GM12878 (cell line): ENCODE data around the gene MYO7A.

Experiments used
- EZH2 ChIP-seq: IDR thresholded peaks from 2 replicates; pipeline ENCODE4 v1.6.1; 2012; ENCODE audit warnings: low read depth, mild to moderate bottlenecking, control low read depth, inconsistent platforms, low read length, borderline replicate concordance; ENCODE audit not compliant: control insufficient read depth
- MYC ChIP-seq: IDR thresholded peaks from 2 replicates; pipeline ENCODE4 v1.6.1; 2011; ENCODE audit warnings: mild to moderate bottlenecking, low read length, moderate library complexity, inconsistent platforms; ENCODE audit not compliant: insufficient read depth, insufficient replicate concordance, insufficient read length, severe bottlenecking
- RCOR1 ChIP-seq: conservative IDR thresholded peaks from 2 replicates; pipeline ENCODE4 v1.6.1; 2012; ENCODE audit warnings: low read depth, low read length, improper control_type of control experiment
- TF ChIP-seq, protein P1 (sequence below), 3 experiments: IDR thresholded peaks in 2 of 3; conservative IDR thresholded peaks in 1 of 3; 2 replicates each; pipeline ENCODE4 v1.5.1; 2011; ENCODE audit warnings: low read depth in 3 of 3, low read length in 3 of 3, mild to moderate bottlenecking in 3 of 3, control low read depth in 2 of 3, moderate library complexity in 2 of 3, inconsistent platforms in 1 of 3, mixed read lengths in 1 of 3; ENCODE audit not compliant: control insufficient read depth in 2 of 3, insufficient read depth in 1 of 3; ENCODE audit errors: extremely low read depth in 1 of 3

DNA sequence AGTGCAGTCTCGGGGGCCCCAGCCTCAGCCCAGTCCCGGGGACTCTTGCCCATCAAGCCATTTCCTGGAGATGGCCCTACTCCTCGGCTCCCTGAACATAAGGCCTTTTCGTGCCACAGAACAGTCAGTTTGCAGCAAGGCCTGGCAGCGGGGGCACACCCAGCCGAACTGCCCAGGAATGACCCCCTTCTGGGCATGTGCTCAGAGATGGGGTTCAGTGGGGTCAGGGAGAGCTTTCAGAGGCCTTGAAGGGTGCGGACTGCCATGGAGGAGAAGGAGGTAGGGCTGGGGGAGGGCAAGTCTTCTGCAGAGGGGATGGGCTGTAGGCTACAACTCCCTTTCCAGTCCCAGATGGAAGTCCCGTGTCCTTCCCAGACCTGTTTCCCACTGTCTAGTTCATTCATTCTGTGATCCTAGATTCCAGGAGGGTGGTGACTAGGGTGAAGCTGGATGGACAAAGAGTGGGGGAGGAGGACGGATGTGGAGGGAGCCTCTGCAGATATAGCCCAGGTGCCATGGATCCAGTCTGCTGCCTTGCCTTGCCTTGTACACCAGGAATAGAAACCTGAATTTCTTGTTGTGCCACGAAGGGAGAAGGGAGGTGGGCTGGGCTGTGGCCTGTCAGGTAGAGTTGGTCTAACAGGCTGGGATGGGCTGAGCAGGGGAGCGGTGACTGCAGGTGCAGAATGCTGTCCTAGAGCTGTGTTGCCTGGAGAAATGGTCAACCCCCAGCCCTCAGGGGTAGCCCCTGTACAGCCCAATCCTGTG lies 39.6 kb upstream of the MYO7A start:
- no peak for TF ChIP-seq MYC
- no peak for TF ChIP-seq RCOR1
- TF ChIP-seq, protein P1, sequence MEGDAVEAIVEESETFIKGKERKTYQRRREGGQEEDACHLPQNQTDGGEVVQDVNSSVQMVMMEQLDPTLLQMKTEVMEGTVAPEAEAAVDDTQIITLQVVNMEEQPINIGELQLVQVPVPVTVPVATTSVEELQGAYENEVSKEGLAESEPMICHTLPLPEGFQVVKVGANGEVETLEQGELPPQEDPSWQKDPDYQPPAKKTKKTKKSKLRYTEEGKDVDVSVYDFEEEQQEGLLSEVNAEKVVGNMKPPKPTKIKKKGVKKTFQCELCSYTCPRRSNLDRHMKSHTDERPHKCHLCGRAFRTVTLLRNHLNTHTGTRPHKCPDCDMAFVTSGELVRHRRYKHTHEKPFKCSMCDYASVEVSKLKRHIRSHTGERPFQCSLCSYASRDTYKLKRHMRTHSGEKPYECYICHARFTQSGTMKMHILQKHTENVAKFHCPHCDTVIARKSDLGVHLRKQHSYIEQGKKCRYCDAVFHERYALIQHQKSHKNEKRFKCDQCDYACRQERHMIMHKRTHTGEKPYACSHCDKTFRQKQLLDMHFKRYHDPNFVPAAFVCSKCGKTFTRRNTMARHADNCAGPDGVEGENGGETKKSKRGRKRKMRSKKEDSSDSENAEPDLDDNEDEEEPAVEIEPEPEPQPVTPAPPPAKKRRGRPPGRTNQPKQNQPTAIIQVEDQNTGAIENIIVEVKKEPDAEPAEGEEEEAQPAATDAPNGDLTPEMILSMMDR (IDR thresholded peaks at IDR 0.05 in 2 of 3, conservative IDR thresholded peaks at IDR 0.05 in 1 of 3; ENCODE audit: control insufficient read depth in 2 of 3, extremely low read depth in 1 of 3, insufficient read depth in 1 of 3, low read depth in 3 of 3, low read length in 3 of 3), result no peak
- no peak for TF ChIP-seq EZH2
